Measurements from ENCODE around the gene DLEC1.

GRCh38 chr3:38036906-38037305 is 2.1 kb upstream of the DLEC1 start:
- TF ChIP-seq CTCF (IDR thresholded peaks at IDR 0.05) (no peak), ZNF423 (CRISPR knock-in tag; IDR thresholded peaks at IDR 0.05) (no peak), IRF1 (CRISPR knock-in tag; IDR thresholded peaks at IDR 0.05) (no peak), NFE2L1 (CRISPR knock-in tag; IDR thresholded peaks at IDR 0.05) (no peak), HMGXB4 (CRISPR knock-in tag; IDR thresholded peaks at IDR 0.05) (no peak), MAX (CRISPR knock-in tag; IDR thresholded peaks at IDR 0.05) (no peak), NR1H2 (CRISPR knock-in tag; IDR thresholded peaks at IDR 0.05) (no peak), KAT7 (CRISPR knock-in tag; IDR thresholded peaks at IDR 0.05; ENCODE audit: borderline replicate concordance) (no peak), TCF7 (CRISPR knock-in tag; IDR thresholded peaks at IDR 0.05; ENCODE audit: low read depth) (no peak), STAT6 (CRISPR knock-in tag; conservative IDR thresholded peaks at IDR 0.05; ENCODE audit: low read depth) (no peak), TEAD4 (CRISPR knock-in tag; IDR thresholded peaks at IDR 0.05) (no peak), FOXJ3 (CRISPR knock-in tag; IDR thresholded peaks at IDR 0.05; ENCODE audit: borderline replicate concordance) (no peak)

All from WTC11 (cell line).